K562 (cell line): ENCODE measurements around the gene TRPC4. TPM values are rescaled to one million over a fixed set of nuclear protein-coding genes. Genes with fewer than 3 reads are reported as not detected.
A peak's percentile ranks its signal among the peaks of the same experiment; 100 is the strongest.

Experiments
- ATAC-seq: fragments of 200-7000 bp; cut with Tn5 transposase; 3 replicates; pipeline ENCODE4 v1.9.1; 2020; ENCODE audit warnings: moderate library complexity
- BruUV-seq: library from RNA; stranded (reverse); fragments of 400-500 nt; replicated peaks from 2 replicates; lab custom pipeline; 2021; lab: Mats Ljungman, UMichigan
- CTCF ChIA-PET: fragments of 300-600 bp; formaldehyde crosslinking; extraction: SDS; loops from one replicate; lab custom pipeline; 2021; ENCODE audit warnings: low intra/inter-chr PET ratio; lab: Yijun Ruan, JAX
- POLR2A ChIA-PET: fragments of 300-600, 350-650 bp; sonication (Branson Sonifier 250); formaldehyde crosslinking; extraction: SDS; loops from one replicate; lab custom pipeline; 2021; ENCODE audit warnings: antibody characterized with exemption, inconsistent platforms; lab: Yijun Ruan, JAX
- DNase-seq, 4 experiments: peaks; one replicate each; pipeline versions ENCODE4 v3.0.0 to v3.0.0-alpha.2; 2011 to 2018; ENCODE audit warnings: low spot score in 3 of 4, mixed read lengths in 3 of 4; ENCODE audit errors: extremely low read depth in 1 of 4
- FAIRE-seq: peaks from 2 replicates; lab custom pipeline; 2011; peaks lifted over from hg19 to GRCh38; lab: Jason Lieb, UNC
- H2AFZ ChIP-seq: 2 replicates; pipeline ENCODE4 v1.6.0; 2011; ENCODE audit warnings: low read depth, low read length, control low read depth, inconsistent platforms
- H3K27ac ChIP-seq: fragments of 200-600 bp; 3 replicates; pipeline ENCODE4 v1.8.0; 2011; ENCODE audit warnings: low read depth, mild to moderate bottlenecking, control low read depth, inconsistent platforms, low read length, moderate library complexity, mixed read lengths; ENCODE audit errors: extremely low read depth
- H3K27me3 ChIP-seq, 2 experiments: fragments of 300-600 bp in 1 of 2; 2 replicates in 1 of 2; 3 replicates in 1 of 2; pipeline versions ENCODE4 v1.6.0 to v1.8.0; 2011; ENCODE audit warnings: inconsistent platforms in 2 of 2, low read length in 2 of 2, mild to moderate bottlenecking in 1 of 2, mixed read lengths in 1 of 2, moderate library complexity in 1 of 2; ENCODE audit not compliant: control insufficient read depth in 2 of 2, insufficient read depth in 2 of 2
- H3K36me3 ChIP-seq: fragments of 300-600 bp; 3 replicates; pipeline ENCODE4 v1.8.0; 2011; ENCODE audit warnings: mild to moderate bottlenecking, low read length, inconsistent platforms; ENCODE audit not compliant: control insufficient read depth, insufficient read depth
- H3K4me1 ChIP-seq, 2 experiments: fragments of 200-600 bp in 1 of 2; replicated peaks in 1 of 2; 2 replicates in 1 of 2; 3 replicates in 1 of 2; pipeline versions ENCODE4 v1.5.1 to v1.8.0; 2011; ENCODE audit warnings: inconsistent platforms in 2 of 2, low read length in 2 of 2, mild to moderate bottlenecking in 1 of 2, mixed read lengths in 1 of 2, moderate library complexity in 1 of 2; ENCODE audit not compliant: control insufficient read depth in 2 of 2, insufficient read depth in 2 of 2
- H3K4me2 ChIP-seq: 2 replicates; pipeline ENCODE4 v1.6.1; 2011; ENCODE audit warnings: low read length, control low read depth, inconsistent platforms, mixed read lengths; ENCODE audit not compliant: insufficient read depth
- H3K4me3 ChIP-seq: fragments of 200-600 bp; sonication (generic), shearing (Covaris generic); 2 replicates; pipeline ENCODE4 v1.5.1; 2016; ENCODE audit warnings: control low read depth, inconsistent platforms
- H3K79me2 ChIP-seq: fragments of 200-600 bp; 3 replicates; pipeline ENCODE4 v1.8.0; 2011; ENCODE audit warnings: low read length, inconsistent platforms; ENCODE audit not compliant: control insufficient read depth, insufficient read depth
- H3K9ac ChIP-seq, 2 experiments: 2 replicates each; pipeline versions ENCODE4 v1.6.0 to v1.6.1; 2011; ENCODE audit warnings: low read depth in 2 of 2, low read length in 2 of 2, control low read depth in 1 of 2, inconsistent platforms in 1 of 2, mild to moderate bottlenecking in 1 of 2, mixed read lengths in 1 of 2; ENCODE audit not compliant: insufficient read depth in 1 of 2
- H3K9me1 ChIP-seq: one replicate; pipeline ENCODE4 v1.6.0; 2011; ENCODE audit warnings: inconsistent platforms, mild to moderate bottlenecking, low read length, moderate library complexity; ENCODE audit not compliant: control insufficient read depth, insufficient read depth
- H3K9me3 ChIP-seq: replicated peaks from 2 replicates; pipeline ENCODE4 v1.5.1; 2011; ENCODE audit warnings: low read depth, low read length, inconsistent platforms; ENCODE audit not compliant: control insufficient read depth, insufficient read depth
- H4K20me1 ChIP-seq: replicated peaks from 2 replicates; pipeline ENCODE4 v1.6.1; 2011; ENCODE audit warnings: low read length, inconsistent platforms, mixed read lengths; ENCODE audit not compliant: control insufficient read depth, insufficient read depth
- HDGF ChIP-seq: fragments of 450-650 bp; IDR thresholded peaks from 2 replicates; pipeline ENCODE4 v1.6.1; 2016
- KLF10 ChIP-seq: fragments of 250-450 bp; sonication (Bioruptor Pico); IDR thresholded peaks from 2 replicates; pipeline ENCODE4 v1.6.1; 2021; ENCODE audit warnings: matching md5 sums
- MAFF ChIP-seq: IDR thresholded peaks from 2 replicates; pipeline ENCODE4 v1.6.1; 2012; ENCODE audit warnings: low read length, improper control_type of control experiment
- MAFK ChIP-seq: IDR thresholded peaks from 2 replicates; pipeline ENCODE4 v1.6.1; 2011; ENCODE audit warnings: low read length, improper control_type of control experiment
- MEF2A ChIP-seq: IDR thresholded peaks from 2 replicates; pipeline ENCODE4 v1.6.1; 2011; ENCODE audit warnings: low read depth, mild to moderate bottlenecking, low read length, moderate library complexity; ENCODE audit not compliant: control insufficient read depth
- PCBP1 ChIP-seq: fragments of 200-400 bp; formaldehyde crosslinking; IDR thresholded peaks from 2 replicates; pipeline ENCODE4 v1.6.1; 2018; ENCODE audit warnings: mild to moderate bottlenecking, low read depth, low read length; ENCODE audit not compliant: poor library complexity, severe bottlenecking
- SMC3 ChIP-seq: conservative IDR thresholded peaks from 2 replicates; pipeline ENCODE4 v1.6.1; 2011; ENCODE audit warnings: low read depth, low read length, improper control_type of control experiment; ENCODE audit not compliant: insufficient read depth
- SPI1 ChIP-seq: IDR thresholded peaks from 2 replicates; pipeline ENCODE4 v1.6.1; 2011; ENCODE audit warnings: low read depth, low read length, control low read depth, borderline replicate concordance
- ZEB2 ChIP-seq: fragments of 450-650 bp; IDR thresholded peaks from 2 replicates; pipeline ENCODE4 v1.6.1; 2016
- ZKSCAN3 ChIP-seq: fragments of 250-450 bp; sonication (Bioruptor Pico); IDR thresholded peaks from 2 replicates; pipeline ENCODE4 v1.4.0; 2020
- ZNF316 ChIP-seq: fragments of 450-650 bp; IDR thresholded peaks from 2 replicates; pipeline ENCODE4 v1.6.1; 2016
- ZNF583 ChIP-seq: fragments of 250-450 bp; sonication (Bioruptor Pico); IDR thresholded peaks from 2 replicates; pipeline ENCODE4 v1.4.0; 2020
- WGBS: fragments of 100-300 bp; shearing (Covaris generic); methylation state at CpG from one replicate; pipeline ENCODE4 v1.1.6; 2016; ENCODE audit warnings: low coverage, mixed read lengths; ENCODE audit not compliant: insufficient coverage; ENCODE audit errors: missing lambda C conversion rate; 5-methylcytosine and 5-hydroxymethylcytosine counted together
- in situ Hi-C: fragments of 300-500 bp; cut with MboI; formaldehyde crosslinking; loops from 4 replicates; pipeline ENCODE4 v1.15.0; 2018; ENCODE audit warnings: inconsistent platforms, mixed read lengths
- intact Hi-C: fragments of 100-400 bp; cut with micrococcal nuclease; formaldehyde crosslinking; loops from 2 replicates; pipeline ENCODE4 v1.14.2; 2022
- polyA plus RNA-seq, 8 experiments: library from polyadenylated mRNA; depleted of rRNA in 4 of 8; stranded (reverse) in 5 of 8; unstranded in 3 of 8; fragments of >200 nt; fragmentation: Nextera tagmentation in 2 of 8; fragmentation: Illumina TruSeq in 1 of 8; extraction: Ambion mirVana in 2 of 8; extraction: Trizol in 1 of 8; gene quantifications; 2 replicates each; pipeline versions ENCODE4 v1.2.1 to v1.2.3, GENCODE V29; 2011 to 2014; ENCODE audit warnings: inconsistent platforms in 1 of 8, missing spikeins in 1 of 8
- total RNA-seq, 7 experiments: library from RNA; depleted of rRNA in 6 of 7; stranded (reverse); fragments of >200 nt in 6 of 7; fragmentation: Illumina TruSeq in 2 of 7; extraction: Trizol in 2 of 7; gene quantifications; 2 replicates each; pipeline versions ENCODE4 v1.2.1 to v1.2.3, GENCODE V29; 2011 to 2021; ENCODE audit warnings: low replicate concordance in 1 of 7
- TF ChIP-seq, protein P1 (sequence below): sonication (generic); formaldehyde crosslinking; IDR thresholded peaks from 2 replicates; pipeline ENCODE4 v1.8.0; 2022; ENCODE audit warnings: mild to moderate bottlenecking, low read depth, missing genetic modification reagents

The TRPC4 gene
- total and polyA plus RNA-seq, 9 of the 15 experiments (the other 6 are each of a cell fraction or from before 2014, with no cell fraction given) = 0.03 to 0.04 TPM; not detected in 7

DNA sequence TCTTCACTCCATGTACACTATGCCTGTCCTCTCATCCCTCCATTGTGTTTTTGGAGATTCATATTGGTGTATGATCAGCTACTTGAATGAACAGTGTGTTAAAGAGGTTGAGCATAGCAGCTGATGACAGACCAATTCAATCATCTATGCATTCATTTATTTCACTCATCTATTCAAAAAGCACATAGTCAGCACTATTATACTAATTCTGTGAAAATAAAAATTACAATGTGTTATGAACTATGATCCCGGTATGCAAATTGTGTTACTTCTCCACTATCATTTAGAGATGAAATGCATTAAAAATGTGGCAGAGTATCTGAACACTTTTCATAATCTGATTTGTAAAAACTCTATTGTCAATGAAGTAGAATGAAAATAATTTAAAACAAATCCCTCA, 5.9 kb downstream of the TRPC4 start:
- POLR2A ChIA-PET = no interaction called here
- CTCF ChIA-PET = no interaction called here
- Histone ChIP-seq H3K9me3 (no peaks in the 10 kb centered on the region), H3K9ac (no peak overlapping the region), H3K4me2 (no peak overlapping the region), H3K4me3 (no peak overlapping the region), H3K4me1 (no peaks in the 10 kb centered on the region), H3K79me2 (no peaks in the 10 kb centered on the region), H2AFZ (no peak overlapping the region), H3K36me3 (no peaks in the 10 kb centered on the region), H3K27ac (no peak overlapping the region)
- WGBS = 13% methylated on average over 1 of the region's 1 CpG
- in situ Hi-C loops (no loop called here), intact Hi-C loops (no loop called here)
- FAIRE-seq (no peak), DNase-seq (no peak)
- BruUV-seq = no TSS peak
- TF ChIP-seq MAFK (peak; percentile 62), ZNF316 (peak; percentile 65), PCBP1 (no peak), MAFF (peak; percentile 53), SMC3 (no peak), ZEB2 (no peak), SPI1 (no peak), MEF2A (no peak), HDGF (no peak), KLF10 (CRISPR knock-in tag) (no peak), ZNF583 (CRISPR knock-in tag) (no peak), ZKSCAN3 (CRISPR knock-in tag) (no peak)
- TF ChIP-seq, protein P1, sequence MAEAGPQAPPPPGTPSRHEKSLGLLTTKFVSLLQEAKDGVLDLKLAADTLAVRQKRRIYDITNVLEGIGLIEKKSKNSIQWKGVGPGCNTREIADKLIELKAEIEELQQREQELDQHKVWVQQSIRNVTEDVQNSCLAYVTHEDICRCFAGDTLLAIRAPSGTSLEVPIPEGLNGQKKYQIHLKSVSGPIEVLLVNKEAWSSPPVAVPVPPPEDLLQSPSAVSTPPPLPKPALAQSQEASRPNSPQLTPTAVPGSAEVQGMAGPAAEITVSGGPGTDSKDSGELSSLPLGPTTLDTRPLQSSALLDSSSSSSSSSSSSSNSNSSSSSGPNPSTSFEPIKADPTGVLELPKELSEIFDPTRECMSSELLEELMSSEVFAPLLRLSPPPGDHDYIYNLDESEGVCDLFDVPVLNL (CRISPR knock-in tag) = no peak
- TF ChIP-seq, all 486 proteins: peak for 3
- H3K9me1 ChIP-seq = no peaks in the 10 kb centered on the region
- no peak for ATAC-seq
- no peaks in the 10 kb centered on the region for H4K20me1 ChIP-seq
- no peaks in the 10 kb centered on the region for H3K27me3 ChIP-seq
